ENCODE measurements around the gene BARX1.

DNA sequence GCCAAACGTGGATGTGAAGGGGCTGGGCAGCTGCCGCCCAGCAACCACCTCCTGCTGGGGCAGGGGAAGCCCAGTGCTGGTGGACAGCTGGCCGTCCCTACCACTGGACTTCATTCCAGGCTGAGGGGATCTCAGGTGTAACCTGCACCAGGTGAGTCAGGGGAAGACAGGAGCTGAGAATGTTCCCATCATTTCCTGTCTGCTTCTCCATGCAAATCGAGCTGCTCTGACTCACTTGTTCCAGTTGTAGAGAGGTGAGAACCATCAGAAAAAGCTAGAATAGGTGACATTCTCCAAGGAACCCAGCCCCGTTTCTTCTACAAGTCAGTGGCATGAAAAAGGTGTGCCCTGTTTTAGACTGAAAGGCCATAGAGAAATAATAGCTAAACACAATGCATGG, 21.8 kb upstream of the BARX1 start:
- TF ChIP-seq, protein P1, sequence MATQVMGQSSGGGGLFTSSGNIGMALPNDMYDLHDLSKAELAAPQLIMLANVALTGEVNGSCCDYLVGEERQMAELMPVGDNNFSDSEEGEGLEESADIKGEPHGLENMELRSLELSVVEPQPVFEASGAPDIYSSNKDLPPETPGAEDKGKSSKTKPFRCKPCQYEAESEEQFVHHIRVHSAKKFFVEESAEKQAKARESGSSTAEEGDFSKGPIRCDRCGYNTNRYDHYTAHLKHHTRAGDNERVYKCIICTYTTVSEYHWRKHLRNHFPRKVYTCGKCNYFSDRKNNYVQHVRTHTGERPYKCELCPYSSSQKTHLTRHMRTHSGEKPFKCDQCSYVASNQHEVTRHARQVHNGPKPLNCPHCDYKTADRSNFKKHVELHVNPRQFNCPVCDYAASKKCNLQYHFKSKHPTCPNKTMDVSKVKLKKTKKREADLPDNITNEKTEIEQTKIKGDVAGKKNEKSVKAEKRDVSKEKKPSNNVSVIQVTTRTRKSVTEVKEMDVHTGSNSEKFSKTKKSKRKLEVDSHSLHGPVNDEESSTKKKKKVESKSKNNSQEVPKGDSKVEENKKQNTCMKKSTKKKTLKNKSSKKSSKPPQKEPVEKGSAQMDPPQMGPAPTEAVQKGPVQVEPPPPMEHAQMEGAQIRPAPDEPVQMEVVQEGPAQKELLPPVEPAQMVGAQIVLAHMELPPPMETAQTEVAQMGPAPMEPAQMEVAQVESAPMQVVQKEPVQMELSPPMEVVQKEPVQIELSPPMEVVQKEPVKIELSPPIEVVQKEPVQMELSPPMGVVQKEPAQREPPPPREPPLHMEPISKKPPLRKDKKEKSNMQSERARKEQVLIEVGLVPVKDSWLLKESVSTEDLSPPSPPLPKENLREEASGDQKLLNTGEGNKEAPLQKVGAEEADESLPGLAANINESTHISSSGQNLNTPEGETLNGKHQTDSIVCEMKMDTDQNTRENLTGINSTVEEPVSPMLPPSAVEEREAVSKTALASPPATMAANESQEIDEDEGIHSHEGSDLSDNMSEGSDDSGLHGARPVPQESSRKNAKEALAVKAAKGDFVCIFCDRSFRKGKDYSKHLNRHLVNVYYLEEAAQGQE (IDR thresholded peaks at IDR 0.05; ENCODE audit: borderline replicate concordance) = no peak
- no peak for TF ChIP-seq CTCF (IDR thresholded peaks at IDR 0.05; ENCODE audit: poor library complexity, severe bottlenecking)

Measured in neural cell (in vitro differentiated cells).